HepG2 (cell line): Measurements from ENCODE around the gene DMTF1. TPM values are rescaled to one million over a fixed set of nuclear protein-coding genes. Genes with fewer than 3 reads are reported as not detected.

ENCODE experiments used
- BATF2 ChIP-seq: sonication (generic); formaldehyde crosslinking; IDR thresholded peaks from 2 replicates; pipeline ENCODE4 v1.8.0; 2022; ENCODE audit warnings: mild to moderate bottlenecking, missing genetic modification reagents, moderate library complexity
- CERS6 ChIP-seq: sonication (generic); formaldehyde crosslinking; IDR thresholded peaks from 2 replicates; pipeline ENCODE4 v1.5.0; 2020; ENCODE audit warnings: missing genetic modification reagents
- CHD2 ChIP-seq: IDR thresholded peaks from 2 replicates; pipeline ENCODE4 v1.6.1; 2011; ENCODE audit warnings: low read depth, low read length, improper control_type of control experiment
- EHMT2 ChIP-seq: fragments of 200-600 bp; sonication (generic); IDR thresholded peaks from 2 replicates; pipeline ENCODE4 v1.7.0; 2017; ENCODE audit warnings: antibody characterized with exemption, low read depth, low read length, borderline replicate concordance
- FOXP1 ChIP-seq, 2 experiments: fragments of 450-650 bp in 1 of 2; IDR thresholded peaks; 2 replicates each; pipeline ENCODE4 v1.6.1; 2017 to 2018; ENCODE audit warnings: antibody characterized with exemption in 1 of 2
- HOXA5 ChIP-seq: sonication (generic); formaldehyde crosslinking; IDR thresholded peaks from 2 replicates; pipeline ENCODE4 v1.4.0; 2020; ENCODE audit warnings: missing genetic modification reagents
- JARID2 ChIP-seq: sonication (generic); formaldehyde crosslinking; IDR thresholded peaks from 2 replicates; pipeline ENCODE4 v1.8.1; 2023; ENCODE audit warnings: missing genetic modification reagents, inconsistent platforms; ENCODE audit not compliant: insufficient replicate concordance
- KDM2A ChIP-seq: sonication (generic); formaldehyde crosslinking; IDR thresholded peaks from 2 replicates; pipeline ENCODE4 v1.4.0; 2020; ENCODE audit warnings: low read depth, missing genetic modification reagents, borderline replicate concordance
- KLF12 ChIP-seq: sonication (generic); formaldehyde crosslinking; IDR thresholded peaks from 2 replicates; pipeline ENCODE4 v1.4.0; 2020; ENCODE audit warnings: missing genetic modification reagents, borderline replicate concordance
- MAF1 ChIP-seq: sonication (generic); formaldehyde crosslinking; IDR thresholded peaks from 2 replicates; pipeline ENCODE4 v1.5.0; 2020; ENCODE audit warnings: missing genetic modification reagents, borderline replicate concordance
- PCBP1 ChIP-seq: fragments of 200-400 bp; formaldehyde crosslinking; IDR thresholded peaks from 2 replicates; pipeline ENCODE4 v1.6.1; 2017; ENCODE audit warnings: mild to moderate bottlenecking, low read depth, low read length, borderline replicate concordance
- POLR2A ChIP-seq, 2 experiments: IDR thresholded peaks; 2 replicates each; pipeline ENCODE4 v1.6.1; 2011; ENCODE audit warnings: low read depth in 2 of 2, low read length in 2 of 2, mild to moderate bottlenecking in 1 of 2, moderate library complexity in 1 of 2; ENCODE audit not compliant: insufficient read depth in 1 of 2
- RORA ChIP-seq: sonication (generic); formaldehyde crosslinking; IDR thresholded peaks from 2 replicates; pipeline ENCODE4 v1.5.0; 2020; ENCODE audit warnings: mild to moderate bottlenecking, missing genetic modification reagents, moderate library complexity
- SAP130 ChIP-seq: IDR thresholded peaks from 2 replicates; pipeline ENCODE4 v1.6.1; 2016; ENCODE audit warnings: low read depth
- SP2 ChIP-seq: sonication (generic); formaldehyde crosslinking; IDR thresholded peaks from 2 replicates; pipeline ENCODE4 v1.5.1; 2020; ENCODE audit warnings: mild to moderate bottlenecking, missing genetic modification reagents
- ZBTB7A ChIP-seq: sonication (generic); formaldehyde crosslinking; IDR thresholded peaks from 2 replicates; pipeline ENCODE4 v1.8.0; 2022; ENCODE audit warnings: mild to moderate bottlenecking, missing genetic modification reagents
- ZC3H4 ChIP-seq: sonication (generic); formaldehyde crosslinking; IDR thresholded peaks from 2 replicates; pipeline ENCODE4 v1.4.0; 2020; ENCODE audit warnings: missing genetic modification reagents, borderline replicate concordance
- ZHX2 ChIP-seq, 2 experiments: sonication (generic) in 1 of 2; formaldehyde crosslinking in 1 of 2; IDR thresholded peaks; 2 replicates each; pipeline versions ENCODE4 v1.6.1 to v1.9.0; 2014 to 2022; ENCODE audit warnings: antibody characterized with exemption in 1 of 2, borderline replicate concordance in 1 of 2, inconsistent platforms in 1 of 2, low read depth in 1 of 2, missing genetic modification reagents in 1 of 2
- ZNF234 ChIP-seq: sonication (generic); formaldehyde crosslinking; conservative IDR thresholded peaks from 2 replicates; pipeline ENCODE4 v1.5.1; 2020; ENCODE audit warnings: mild to moderate bottlenecking, missing genetic modification reagents
- ZNF468 ChIP-seq: sonication (generic); formaldehyde crosslinking; IDR thresholded peaks from 2 replicates; pipeline ENCODE4 v1.8.0; 2022; ENCODE audit warnings: mild to moderate bottlenecking, moderate library complexity, missing genetic modification reagents
- ZNF572 ChIP-seq: sonication (generic); formaldehyde crosslinking; IDR thresholded peaks from 2 replicates; pipeline ENCODE4 v1.5.1; 2020; ENCODE audit warnings: mild to moderate bottlenecking, missing genetic modification reagents
- ZNF720 ChIP-seq: sonication (generic); formaldehyde crosslinking; IDR thresholded peaks from 2 replicates; pipeline ENCODE4 v1.4.0; 2020; ENCODE audit warnings: missing genetic modification reagents
- ZNF772 ChIP-seq: sonication (generic); formaldehyde crosslinking; IDR thresholded peaks from 2 replicates; pipeline ENCODE4 v1.5.0; 2020; ENCODE audit warnings: mild to moderate bottlenecking, missing genetic modification reagents
- ZNF83 ChIP-seq: sonication (generic); formaldehyde crosslinking; IDR thresholded peaks from 2 replicates; pipeline ENCODE4 v1.4.0; 2020; ENCODE audit warnings: missing genetic modification reagents, mild to moderate bottlenecking, borderline replicate concordance
- polyA plus RNA-seq, 8 experiments: library from polyadenylated mRNA; depleted of rRNA in 3 of 8; stranded (reverse) in 7 of 8; unstranded in 1 of 8; fragments of >200 nt; fragmentation: Illumina TruSeq in 4 of 8; extraction: Trizol in 4 of 8; gene quantifications; 2 replicates each; pipeline versions ENCODE4 v1.2.1 to v1.2.3, GENCODE V29; 2011 to 2016; ENCODE audit warnings: low read depth in 4 of 8, missing spikeins in 1 of 8, mixed read lengths in 1 of 8; ENCODE audit not compliant: insufficient read depth in 1 of 8
- total RNA-seq, 5 experiments: library from RNA; depleted of rRNA; stranded (reverse); fragments of >200 nt; fragmentation: Illumina TruSeq; extraction: Trizol; gene quantifications; 2 replicates each; pipeline ENCODE4 v1.2.3, GENCODE V29; 2016; ENCODE audit warnings: low read depth in 1 of 5

DMTF1 gene
- total and polyA plus RNA-seq, 2 of the 13 experiments (the other 11 are each of a cell fraction or from before 2014, with no cell fraction given): 45.8 to 132 TPM

GRCh38 chr7:87219545-87220025 lies 67.3 kb downstream of the DMTF1 start, which contains the start of gene TMEM243 (continued):
- TF ChIP-seq MAF1 (CRISPR knock-in tag) (no peak), KDM2A (CRISPR knock-in tag) (peak; percentile 52; the same call in 1 of the 2 replicates), ZNF572 (CRISPR knock-in tag) (no peak; the same call in 1 of the 2 replicates), RORA (CRISPR knock-in tag) (no peak), EHMT2 (no peak), ZNF468 (no peak), ZBTB7A (CRISPR knock-in tag) (no peak), ZNF83 (CRISPR knock-in tag) (no peak), CERS6 (no peak), POLR2A (IDR thresholded peaks at IDR 0.05; ENCODE audit: insufficient read depth in 1 of 2, low read depth in 2 of 2, low read length in 2 of 2) (peak in 1 of 2 experiments; percentile 24; a peak in 2 of 4 replicates), ZC3H4 (CRISPR knock-in tag) (no peak), JARID2 (CRISPR knock-in tag) (peak; percentile 7), ZHX2 (IDR thresholded peaks at IDR 0.05; ENCODE audit: low read depth) (no peak), ZHX2 (CRISPR knock-in tag; IDR thresholded peaks at IDR 0.05; ENCODE audit: borderline replicate concordance) (no peak), SP2 (CRISPR knock-in tag) (no peak), HOXA5 (0 out of 2 replicates have a peak, but pooled peaks have one; percentile 1), KLF12 (CRISPR knock-in tag) (0 out of 2 replicates have a peak, but pooled peaks have one; percentile 41), FOXP1 (IDR thresholded peaks at IDR 0.05) (no peak), FOXP1 (CRISPR knock-in tag; IDR thresholded peaks at IDR 0.05) (no peak), BATF2 (CRISPR knock-in tag) (no peak), ZNF772 (0 out of 2 replicates have a peak, but pooled peaks have one; percentile 59), ZNF720 (CRISPR knock-in tag) (no peak), ZNF234 (no peak), SAP130 (CRISPR knock-in tag) (peak; percentile 51; the same call in 1 of the 2 replicates), CHD2 (0 out of 2 replicates have a peak, but pooled peaks have one; percentile 9), PCBP1 (no peak)
